ENCODE measurements around the gene ZMYND8.
"Not testable (repeated sequence)": the region's sequence is repeated elsewhere in the genome, so short reads cannot be mapped to it uniquely, and the experiment has no call there.

Gene ZMYND8

GRCh38 chr20:47310729-47311128 is 45.8 kb downstream of the ZMYND8 start:
- no peak for DNase-seq (ENCODE audit: low read depth)

GRCh38 chr20:47309806-47310426 is 46.6 kb downstream of the ZMYND8 start:
- no peak for DNase-seq (ENCODE audit: low read depth)

GRCh38 chr20:47309394-47309793 is 47.1 kb downstream of the ZMYND8 start:
- no peak for DNase-seq (ENCODE audit: low read depth)

- not testable (repeated sequence) for DNase-seq (ENCODE audit: low read depth)
These were observed 48.9 kb downstream of the ZMYND8 start for GRCh38 chr20:47307569-47307968.

- no peak for DNase-seq (ENCODE audit: low read depth)
These were observed 49.6 kb downstream of the ZMYND8 start for GRCh38 chr20:47306755-47307370.

- DNase-seq (ENCODE audit: low read depth) = no peak
These were observed 50.4 kb downstream of the ZMYND8 start for GRCh38 chr20:47306095-47306494.

- DNase-seq (ENCODE audit: low read depth) = no peak
These were observed 50.8 kb downstream of the ZMYND8 start for GRCh38 chr20:47305667-47306066.

- DNase-seq (ENCODE audit: low read depth) = no peak
These were observed 52.2 kb downstream of the ZMYND8 start for GRCh38 chr20:47304287-47304686.

- no peak for DNase-seq (ENCODE audit: low read depth)
These were observed 52.8 kb downstream of the ZMYND8 start for GRCh38 chr20:47303736-47304135.

- no peak for DNase-seq (ENCODE audit: low read depth)
These were observed 56.4 kb downstream of the ZMYND8 start for GRCh38 chr20:47300071-47300470.

- no peak for DNase-seq (ENCODE audit: low read depth)
These were observed 57.9 kb downstream of the ZMYND8 start for GRCh38 chr20:47298624-47299023.

GRCh38 chr20:47297746-47298145 is 58.8 kb downstream of the ZMYND8 start:
- no peak for DNase-seq (ENCODE audit: low read depth)

- DNase-seq (ENCODE audit: low read depth) = no peak
These were observed 59.5 kb downstream of the ZMYND8 start for GRCh38 chr20:47296950-47297349.

- DNase-seq (ENCODE audit: low read depth) = no peak
These were observed 60.5 kb downstream of the ZMYND8 start for GRCh38 chr20:47295921-47296426.

GRCh38 chr20:47295129-47295813 is 61.2 kb downstream of the ZMYND8 start:
- no peak for DNase-seq (ENCODE audit: low read depth)

GRCh38 chr20:47293631-47294030 is 62.9 kb downstream of the ZMYND8 start:
- DNase-seq (ENCODE audit: low read depth) = no peak

- no peak for DNase-seq (ENCODE audit: low read depth)
These were observed 63.9 kb downstream of the ZMYND8 start for GRCh38 chr20:47292581-47292980.

GRCh38 chr20:47290666-47291430 is 65.7 kb downstream of the ZMYND8 start:
- DNase-seq (ENCODE audit: low read depth) = no peak

- no peak for DNase-seq (ENCODE audit: low read depth)
These were observed 66.5 kb downstream of the ZMYND8 start for GRCh38 chr20:47290008-47290407.

GRCh38 chr20:47289096-47289495 is 67.4 kb downstream of the ZMYND8 start:
- no peak for DNase-seq (ENCODE audit: low read depth)

- DNase-seq (ENCODE audit: low read depth) = not testable (repeated sequence)
These were observed 68.0 kb downstream of the ZMYND8 start for GRCh38 chr20:47288530-47288929.

- no peak for DNase-seq (ENCODE audit: low read depth)
These were observed 68.8 kb downstream of the ZMYND8 start for GRCh38 chr20:47287609-47288144.
